ENCODE data around the gene USP5. TPM values are rescaled to one million over a fixed set of nuclear protein-coding genes. Genes with fewer than 3 reads are reported as not detected.

USP5 gene
- total and polyA plus RNA-seq, 2 experiments from 2014 or later, result 73.2 to 96.2 TPM

GRCh38 chr12:6830286-6830890 is 21.6 kb upstream of the USP5 start:
- in situ Hi-C loops (cut with MboI), result no loop called here
- no peaks in the 10 kb centered on the region for H3K9me3 ChIP-seq (ENCODE audit: low read depth)
- H4K20me1 ChIP-seq (ENCODE audit: insufficient read depth), result no peaks in the 10 kb centered on the region
- no peak overlapping the region for H3K27ac ChIP-seq
- peaks cover 12% of the 10 kb centered on the region; the same call in 1 of the 2 replicates for H3K36me3 ChIP-seq (ENCODE audit: low read depth)
- DNase-seq, result no peak
- no peaks in the 10 kb centered on the region; the same call in 1 of the 2 replicates for H3F3A ChIP-seq (ENCODE audit: insufficient read depth)
- peak overlapping the region; percentile 96 for H3K9ac ChIP-seq
- H3K4me3 ChIP-seq, result peak overlapping the region; percentile 87
- TF ChIP-seq EZH2 (IDR thresholded peaks at IDR 0.05; ENCODE audit: insufficient read depth, poor library complexity, severe bottlenecking), result no peak
- no peak for TF ChIP-seq EZH2phosphoT487 (IDR thresholded peaks at IDR 0.05; ENCODE audit: insufficient read depth, low read depth)
- H3K27me3 ChIP-seq (replicated peaks; ENCODE audit: insufficient read depth), result no peaks in the 10 kb centered on the region
- peak overlapping the region; percentile 89 for H3K4me2 ChIP-seq (ENCODE audit: unreplicated experiment)
- peaks cover 25% of the 10 kb centered on the region for H3K79me2 ChIP-seq (ENCODE audit: insufficient read depth)
- no peaks in the 10 kb centered on the region for H3K9me2 ChIP-seq (ENCODE audit: insufficient read depth)
- H3K4me1 ChIP-seq (ENCODE audit: insufficient read depth), result peaks cover 16% of the 10 kb centered on the region
- 94% methylated on average over 8 to 11 of the region's 11 CpGs for WGBS, 2 experiments (ENCODE audit: low coverage in 1 of 2, low lambda C conversion rate in 2 of 2, missing lambda C conversion rate in 2 of 2)
- no peak overlapping the region for H2AFZ ChIP-seq

GRCh38 chr12:6830999-6831398 is 21.0 kb upstream of the USP5 start:
- H3K79me2 ChIP-seq (ENCODE audit: insufficient read depth), result peaks cover 25% of the 10 kb centered on the region
- no peak overlapping the region for H3K4me2 ChIP-seq (ENCODE audit: unreplicated experiment)
- no peak overlapping the region for H3K27ac ChIP-seq
- no peak for DNase-seq
- no peaks in the 10 kb centered on the region for H3K9me3 ChIP-seq (ENCODE audit: low read depth)
- no peak overlapping the region for H2AFZ ChIP-seq
- no peaks in the 10 kb centered on the region for H3K27me3 ChIP-seq (replicated peaks; ENCODE audit: insufficient read depth)
- TF ChIP-seq EZH2phosphoT487 (IDR thresholded peaks at IDR 0.05; ENCODE audit: insufficient read depth, low read depth), result no peak
- no peaks in the 10 kb centered on the region; the same call in 1 of the 2 replicates for H3F3A ChIP-seq (ENCODE audit: insufficient read depth)
- no peak overlapping the region for H3K9ac ChIP-seq
- 89 to 91% methylated on average over 6 of the region's 6 CpGs for WGBS, 2 experiments (ENCODE audit: low coverage in 1 of 2, low lambda C conversion rate in 2 of 2, missing lambda C conversion rate in 2 of 2)
- H3K4me1 ChIP-seq (ENCODE audit: insufficient read depth), result peaks cover 15% of the 10 kb centered on the region; the same call in 1 of the 2 replicates
- H3K9me2 ChIP-seq (ENCODE audit: insufficient read depth), result no peaks in the 10 kb centered on the region
- H4K20me1 ChIP-seq (ENCODE audit: insufficient read depth), result no peaks in the 10 kb centered on the region
- peaks cover 12% of the 10 kb centered on the region; the same call in 1 of the 2 replicates for H3K36me3 ChIP-seq (ENCODE audit: low read depth)
- in situ Hi-C loops (cut with MboI), result no loop called here
- H3K4me3 ChIP-seq, result no peak overlapping the region

GRCh38 chr12:6831450-6831995 is 20.4 kb upstream of the USP5 start:
- H3K9me3 ChIP-seq (ENCODE audit: low read depth), result no peaks in the 10 kb centered on the region
- in situ Hi-C loops (cut with MboI), result no loop called here
- TF ChIP-seq EZH2 (IDR thresholded peaks at IDR 0.05; ENCODE audit: insufficient read depth, poor library complexity, severe bottlenecking) (no peak), EZH2phosphoT487 (IDR thresholded peaks at IDR 0.05; ENCODE audit: insufficient read depth, low read depth) (no peak)
- DNase-seq, result no peak
- H3K27me3 ChIP-seq (replicated peaks; ENCODE audit: insufficient read depth), result no peaks in the 10 kb centered on the region
- H3K4me3 ChIP-seq, result no peak overlapping the region
- no peak overlapping the region for H3K27ac ChIP-seq
- 87 to 91% methylated on average over 10 to 12 of the region's 12 CpGs for WGBS, 2 experiments (ENCODE audit: low coverage in 1 of 2, low lambda C conversion rate in 2 of 2, missing lambda C conversion rate in 2 of 2)
- no peak overlapping the region for H3K9ac ChIP-seq
- no peaks in the 10 kb centered on the region for H3K9me2 ChIP-seq (ENCODE audit: insufficient read depth)
- H2AFZ ChIP-seq, result no peak overlapping the region
- no peak overlapping the region for H3K4me2 ChIP-seq (ENCODE audit: unreplicated experiment)
- peaks cover 25% of the 10 kb centered on the region for H3K79me2 ChIP-seq (ENCODE audit: insufficient read depth)
- H3K36me3 ChIP-seq (ENCODE audit: low read depth), result peaks cover 12% of the 10 kb centered on the region; the same call in 1 of the 2 replicates
- no peaks in the 10 kb centered on the region for H4K20me1 ChIP-seq (ENCODE audit: insufficient read depth)
- no peaks in the 10 kb centered on the region; the same call in 1 of the 2 replicates for H3F3A ChIP-seq (ENCODE audit: insufficient read depth)
- H3K4me1 ChIP-seq (ENCODE audit: insufficient read depth), result peaks cover 15% of the 10 kb centered on the region; the same call in 1 of the 2 replicates

GRCh38 chr12:6832125-6832524 is 19.8 kb upstream of the USP5 start:
- H3K79me2 ChIP-seq (ENCODE audit: insufficient read depth), result peaks cover 19% of the 10 kb centered on the region
- H2AFZ ChIP-seq, result no peak overlapping the region
- H4K20me1 ChIP-seq (ENCODE audit: insufficient read depth), result no peaks in the 10 kb centered on the region
- H3K27ac ChIP-seq, result no peak overlapping the region
- H3K9ac ChIP-seq, result no peak overlapping the region
- H3K4me3 ChIP-seq, result no peak overlapping the region
- peaks cover 12% of the 10 kb centered on the region; the same call in 1 of the 2 replicates for H3K36me3 ChIP-seq (ENCODE audit: low read depth)
- TF ChIP-seq EZH2phosphoT487 (IDR thresholded peaks at IDR 0.05; ENCODE audit: insufficient read depth, low read depth) (no peak), EZH2 (IDR thresholded peaks at IDR 0.05; ENCODE audit: insufficient read depth, poor library complexity, severe bottlenecking) (no peak)
- peaks cover 13% of the 10 kb centered on the region; the same call in 1 of the 2 replicates for H3K4me1 ChIP-seq (ENCODE audit: insufficient read depth)
- H3K9me2 ChIP-seq (ENCODE audit: insufficient read depth), result no peaks in the 10 kb centered on the region
- no peaks in the 10 kb centered on the region for H3K9me3 ChIP-seq (ENCODE audit: low read depth)
- in situ Hi-C loops (cut with MboI), result no loop called here
- DNase-seq, result no peak
- no peaks in the 10 kb centered on the region; the same call in 1 of the 2 replicates for H3F3A ChIP-seq (ENCODE audit: insufficient read depth)
- no peak overlapping the region for H3K4me2 ChIP-seq (ENCODE audit: unreplicated experiment)
- no peaks in the 10 kb centered on the region for H3K27me3 ChIP-seq (replicated peaks; ENCODE audit: insufficient read depth)
- WGBS, 2 experiments (ENCODE audit: low coverage in 1 of 2, low lambda C conversion rate in 2 of 2, missing lambda C conversion rate in 2 of 2), result 90 to 95% methylated on average over 4 of the region's 4 CpGs

Measured in GM23248 (cell line).